ENCODE data around the gene SHMT2.

SHMT2 gene

GRCh38 chr12:57233357-57234232 lies 4.1 kb downstream of the SHMT2 start:
- no peak for DNase-seq (ENCODE audit: extremely low spot score)
- TF ChIP-seq CTCF (IDR thresholded peaks at IDR 0.05; ENCODE audit: control extremely low read depth, extremely low read depth, low read depth, missing control alignments) = no peak
- ChIA-PET CTCF (interaction anchor here (0.9 to 22.8 kb wide), 6 partner anchors 7 to 122 kb away, joined by 4 to 403 read pairs (median 6); partner anchors contain the start of genes NXPH4 and STAT6), POLR2A (interaction anchor here (0.5 kb wide), 1 partner anchor 535 kb away, joined by 4 read pairs; no protein-coding TSS in a partner anchor)

- CTCF ChIA-PET = interaction anchor here (1.3 to 22.8 kb wide), 4 partner anchors 7 to 123 kb away, joined by 4 to 403 read pairs (median 178); partner anchors contain the start of genes NXPH4 and STAT6
- no peak for DNase-seq (ENCODE audit: extremely low spot score)
- POLR2A ChIA-PET = no interaction called here
- no peak for TF ChIP-seq CTCF (IDR thresholded peaks at IDR 0.05; ENCODE audit: control extremely low read depth, extremely low read depth, low read depth, missing control alignments)
Measured at GRCh38 chr12:57234233-57234570, 4.7 kb downstream of the SHMT2 start.

- POLR2A ChIA-PET = no interaction called here
- CTCF ChIA-PET = interaction anchor here (2.4 to 22.8 kb wide), 3 partner anchors 6 to 20 kb away, joined by 9 to 403 read pairs (median 348); partner anchors contain the start of gene NXPH4
- TF ChIP-seq CTCF (IDR thresholded peaks at IDR 0.05; ENCODE audit: control extremely low read depth, extremely low read depth, low read depth, missing control alignments) = no peak
- DNase-seq (ENCODE audit: extremely low spot score) = no peak
Measured at GRCh38 chr12:57234571-57235016, 5.1 kb downstream of the SHMT2 start.

GRCh38 chr12:57235017-57235727 lies 5.7 kb downstream of the SHMT2 start:
- CTCF ChIA-PET = interaction anchor here (1.0 to 22.8 kb wide), 3 partner anchors 9 to 21 kb away, joined by 4 to 403 read pairs (median 9); partner anchors contain the start of gene NXPH4
- TF ChIP-seq CTCF (IDR thresholded peaks at IDR 0.05; ENCODE audit: control extremely low read depth, extremely low read depth, low read depth, missing control alignments) = no peak
- POLR2A ChIA-PET = no interaction called here
- DNase-seq (ENCODE audit: extremely low spot score) = no peak

- POLR2A ChIA-PET = no interaction called here
- CTCF ChIA-PET = interaction anchor here (1.0 to 22.8 kb wide), 3 partner anchors 9 to 21 kb away, joined by 4 to 403 read pairs (median 9); partner anchors contain the start of gene NXPH4
Measured at GRCh38 chr12:57235728-57236131, 6.2 kb downstream of the SHMT2 start.

More at GRCh38 chr12:57235728-57236131, 6.2 kb downstream of the SHMT2 start:
- TF ChIP-seq CTCF (IDR thresholded peaks at IDR 0.05; ENCODE audit: control extremely low read depth, extremely low read depth, low read depth, missing control alignments) = no peak
- DNase-seq (ENCODE audit: extremely low spot score) = no peak

Measured in GM10248 (cell line).